NCI-H748 treated with DMSO at 0.1 percent for 48 hours (cell line): ENCODE results near the gene CDK6.

Experiments
- DNase-seq: peaks from one replicate; lab custom pipeline; 2025; lab: John Stamatoyannopoulos, UW

The CDK6 gene

DNA sequence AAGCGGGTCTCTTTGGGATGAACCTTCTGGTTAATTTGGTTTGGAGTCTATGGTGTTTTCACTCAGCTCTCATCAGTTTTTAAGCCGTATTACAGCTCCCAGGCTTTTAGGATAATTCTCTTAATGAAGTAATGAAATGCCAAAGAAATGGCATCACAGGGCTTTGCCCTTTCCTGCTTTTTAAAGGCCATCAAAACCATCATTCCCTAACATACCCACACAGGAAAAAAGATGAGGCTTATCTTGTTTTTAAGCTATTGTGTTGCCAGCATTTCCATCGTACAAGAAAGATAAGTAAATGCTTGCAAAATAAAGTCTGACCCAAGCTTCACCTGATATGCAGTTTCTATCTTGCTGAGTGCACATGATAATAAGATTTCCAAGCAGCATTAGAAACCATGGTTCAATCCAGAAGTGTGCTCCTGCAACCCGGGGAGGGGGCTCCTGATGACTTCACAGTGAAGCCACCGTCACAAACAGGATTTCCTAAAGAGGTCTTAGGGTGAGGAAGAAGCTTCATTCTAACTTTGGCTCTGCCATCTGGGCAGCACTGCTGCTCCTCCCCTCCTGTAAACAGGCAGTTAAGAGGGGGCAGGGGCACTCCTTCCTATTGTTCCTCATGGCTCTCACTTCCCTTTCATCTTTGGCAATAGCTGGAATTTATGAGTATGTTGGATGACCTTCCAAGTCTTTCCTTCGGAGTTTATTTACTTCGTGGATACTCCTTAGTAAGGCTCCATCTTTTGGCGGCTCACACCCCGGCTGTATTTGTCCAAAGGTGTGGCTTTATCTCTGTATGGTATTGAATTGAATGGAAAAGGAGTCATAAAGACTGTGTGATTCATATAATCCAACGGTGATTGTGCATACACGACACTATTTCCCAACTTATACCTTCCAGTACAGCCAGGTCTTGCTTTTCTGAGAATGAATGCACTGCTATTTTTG is 191.0 kb downstream of the CDK6 start:
- peak; percentile 35 for DNase-seq

DNA sequence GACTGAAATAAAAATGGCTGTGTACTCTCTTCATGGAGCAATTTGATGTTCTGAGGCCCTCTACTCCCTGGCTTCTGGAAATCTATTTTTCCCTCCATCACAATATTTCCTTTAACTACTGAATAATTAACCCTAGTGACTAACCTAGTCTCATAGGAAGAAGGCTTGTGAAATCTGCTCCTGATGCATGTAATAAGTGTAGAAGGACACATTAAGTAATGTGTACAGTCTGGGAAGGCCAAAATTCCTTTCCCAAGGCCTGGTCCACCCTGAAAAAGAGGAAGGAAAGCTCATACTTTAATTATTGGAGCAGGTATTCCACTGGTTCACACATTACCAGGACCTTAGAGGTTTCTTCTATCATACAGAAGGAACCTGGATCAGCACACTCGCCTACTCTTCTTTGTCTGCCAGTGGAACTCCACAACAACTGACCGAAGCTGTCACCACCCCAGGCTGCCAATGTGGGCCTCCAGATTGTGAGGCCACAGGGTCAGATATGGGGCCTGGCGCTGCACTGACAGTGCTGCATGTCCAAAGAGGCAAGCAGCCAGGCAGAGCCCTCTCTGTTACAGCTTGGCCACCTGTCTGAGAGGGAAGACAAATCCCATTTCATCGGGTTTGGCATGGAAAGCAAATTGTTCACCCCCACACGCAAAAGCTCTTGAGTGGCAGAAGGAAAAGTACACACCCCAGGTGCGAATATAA is 191.8 kb downstream of the CDK6 start:
- no peak for DNase-seq

DNA sequence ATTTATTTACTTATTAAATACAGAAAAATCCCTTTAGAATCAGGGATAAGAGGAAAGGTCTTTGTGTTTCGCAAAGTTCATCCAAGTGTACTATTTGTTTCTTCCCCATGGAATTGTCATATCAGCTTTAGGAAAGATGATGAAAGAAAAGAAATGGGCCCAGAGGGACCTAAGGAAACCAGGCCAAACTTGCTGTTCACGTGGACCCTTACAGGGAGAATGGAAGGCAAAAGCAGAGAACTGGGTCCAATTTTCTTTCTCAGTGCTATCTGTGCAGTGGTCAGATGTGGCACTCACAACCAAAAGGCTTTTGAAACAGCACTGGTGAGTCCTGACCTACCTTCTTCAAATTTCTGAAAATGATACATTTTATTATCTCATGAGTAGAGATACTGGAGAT is 192.6 kb downstream of the CDK6 start:
- DNase-seq, result no peak

DNA sequence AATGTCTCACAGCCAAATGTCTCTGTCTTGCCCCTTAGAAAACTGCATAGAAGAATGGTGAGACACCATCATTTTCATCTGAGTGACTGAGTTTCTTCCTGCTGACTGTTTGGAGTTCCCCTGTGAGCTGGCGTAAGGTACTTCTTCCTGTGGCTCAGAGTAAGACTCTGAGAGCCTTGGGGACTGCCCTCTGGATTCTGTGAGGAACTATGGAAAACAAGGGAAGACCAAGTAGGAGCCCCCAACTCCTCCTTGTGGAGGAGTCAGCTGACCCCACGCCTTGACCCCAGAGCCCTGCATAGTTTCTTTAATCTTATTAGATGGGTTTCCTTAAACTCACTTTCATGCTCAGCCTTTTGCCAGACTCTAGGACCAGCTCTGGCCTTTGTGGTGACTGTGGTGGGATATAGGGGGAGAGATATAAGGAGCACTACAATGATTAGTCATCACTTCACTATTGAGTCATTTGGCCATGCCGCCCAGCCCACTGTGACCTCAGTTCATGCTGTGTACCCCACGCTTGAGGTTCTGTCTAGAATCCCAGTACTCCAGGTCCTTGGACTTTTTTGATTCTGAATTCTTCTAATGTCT is 194.4 kb downstream of the CDK6 start:
- no peak for DNase-seq

DNA sequence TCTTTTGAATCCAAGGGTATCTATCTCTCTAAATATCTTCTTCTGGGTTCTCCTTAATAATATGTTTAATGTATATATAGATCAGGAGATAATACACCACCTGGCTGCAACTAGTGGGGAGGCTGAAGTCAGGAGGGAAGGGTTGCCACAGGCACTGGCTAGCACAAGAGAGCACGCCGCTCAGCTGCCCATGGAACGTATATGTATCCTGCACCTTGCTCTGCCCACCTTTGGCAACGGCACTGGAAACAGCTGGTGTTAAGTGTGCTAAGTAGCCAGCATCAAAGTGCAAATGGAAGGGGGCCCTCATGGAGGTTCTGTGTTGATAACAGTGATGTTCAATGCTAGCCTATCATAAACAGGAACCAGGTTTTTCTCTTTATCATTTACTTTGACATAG is 196.4 kb downstream of the CDK6 start:
- no peak for DNase-seq

DNA sequence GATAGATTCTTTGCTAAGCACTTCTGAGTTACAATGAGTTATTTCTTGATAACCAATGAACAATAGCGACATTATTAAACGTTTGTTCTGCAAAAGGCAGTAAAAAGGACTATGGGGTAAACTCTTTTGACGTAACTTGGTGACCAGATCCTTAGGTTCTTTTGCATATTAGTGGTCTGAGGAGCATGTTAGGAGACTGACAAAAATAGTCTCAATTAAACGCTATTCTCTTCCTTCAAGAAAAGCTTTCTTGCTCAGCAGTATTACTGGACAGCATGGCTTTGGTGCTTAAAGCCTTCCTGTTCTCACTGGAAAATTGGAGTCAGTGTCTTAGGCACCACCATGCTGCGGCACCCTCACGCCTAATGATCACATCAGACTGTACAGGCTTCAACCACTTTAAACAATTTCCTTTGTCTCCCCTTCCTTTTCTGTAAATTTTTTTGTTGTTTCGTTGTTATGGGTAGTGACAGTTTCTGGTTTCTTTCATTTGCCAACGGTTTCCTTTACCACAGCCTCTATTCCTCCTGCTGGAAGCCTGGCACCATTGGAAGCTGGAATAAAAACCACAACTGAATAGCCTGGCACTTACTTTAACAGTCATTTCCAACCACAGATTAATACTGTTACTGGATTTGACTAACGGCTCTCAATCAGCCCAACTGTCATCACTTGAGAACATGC is 197.0 kb downstream of the CDK6 start:
- no peak for DNase-seq

DNA sequence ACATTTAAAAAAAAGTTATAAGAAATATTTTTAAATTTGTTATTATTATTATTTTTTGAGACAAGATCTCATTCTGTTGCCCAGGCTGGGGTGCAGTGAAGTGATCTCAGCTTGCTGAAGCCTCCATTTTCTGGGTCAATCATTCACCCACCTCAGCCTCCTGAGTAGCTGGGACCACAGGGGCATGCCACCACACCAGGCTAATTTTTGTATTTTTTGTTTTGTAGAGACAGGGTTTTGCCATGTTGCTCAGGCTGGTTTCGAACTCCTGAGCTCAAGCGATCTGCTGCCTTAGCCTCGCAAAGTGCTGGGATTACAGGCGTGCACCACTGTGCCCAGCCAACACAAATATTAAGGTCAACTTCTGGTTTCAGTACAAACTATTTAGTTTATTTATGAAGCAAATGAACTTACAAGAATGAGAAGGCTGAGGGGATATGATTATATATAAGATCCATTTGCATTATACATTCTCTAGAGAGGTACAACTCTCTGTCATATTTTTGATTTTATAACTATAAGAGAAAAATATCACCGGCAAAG is 200.3 kb downstream of the CDK6 start:
- no peak for DNase-seq

DNA sequence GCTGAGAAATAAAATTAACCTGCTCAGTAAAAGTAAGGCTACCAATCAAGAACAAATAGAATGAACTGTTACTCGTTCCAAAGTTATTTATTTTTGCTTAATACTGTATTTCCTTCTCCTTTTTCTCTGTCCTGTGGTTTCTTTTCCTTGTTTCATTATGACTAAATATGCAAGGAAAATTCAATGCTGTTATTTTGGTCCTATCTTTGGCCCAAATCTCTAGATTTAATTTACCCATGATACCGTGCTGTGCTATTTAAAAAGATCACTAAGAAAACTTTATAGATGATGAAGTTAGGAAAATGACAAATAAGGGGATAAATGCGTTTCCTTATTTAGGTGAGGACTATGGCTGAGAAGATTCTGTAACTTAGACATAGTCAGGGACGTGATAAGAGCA is 200.8 kb downstream of the CDK6 start:
- DNase-seq, result no peak

DNA sequence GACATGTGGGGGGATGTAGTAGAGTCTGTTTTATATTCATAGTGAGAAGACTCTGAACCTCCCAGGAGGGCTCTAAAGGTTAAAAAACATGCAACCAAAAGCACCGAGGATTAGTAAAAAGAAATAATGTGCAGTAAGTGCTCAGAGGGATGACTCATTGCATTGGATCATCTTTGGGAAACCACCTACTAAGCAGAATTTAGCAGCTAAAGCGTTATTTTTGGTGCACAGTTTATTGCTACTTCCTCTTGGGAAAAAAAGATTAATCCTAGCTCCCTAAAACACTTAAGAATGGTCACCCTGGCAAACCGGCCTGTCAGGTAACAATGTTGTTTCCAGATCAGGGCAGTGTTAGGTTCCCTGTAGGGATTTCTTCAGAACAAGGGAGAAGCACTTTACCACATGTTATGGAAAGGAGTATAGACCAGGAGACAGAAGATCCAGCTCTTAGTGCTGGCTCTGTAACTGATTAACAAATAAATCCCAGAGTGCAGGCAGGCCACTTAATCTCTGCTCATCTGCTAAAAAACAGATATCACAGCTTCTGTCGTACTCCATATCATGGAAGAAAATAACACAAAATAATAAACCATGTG is 201.4 kb downstream of the CDK6 start:
- no peak for DNase-seq

DNA sequence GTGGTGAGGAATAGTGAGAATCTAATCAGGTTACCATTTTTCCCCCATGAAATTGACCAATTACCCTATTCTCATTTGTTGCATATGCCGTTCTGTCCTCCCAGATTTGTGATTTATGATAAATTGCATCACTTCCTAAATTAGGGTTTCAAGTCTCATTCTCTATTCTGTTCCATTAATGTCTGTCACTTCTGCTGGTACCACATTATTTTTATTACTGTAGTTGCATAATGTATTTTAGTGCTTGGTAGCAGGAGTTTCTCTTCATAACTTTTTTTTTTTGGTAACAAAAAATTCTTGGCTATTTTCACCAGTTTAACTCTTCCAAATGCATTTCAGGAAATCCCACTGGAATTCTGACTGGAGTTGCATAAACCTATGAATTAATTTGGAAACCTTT is 202.2 kb downstream of the CDK6 start:
- no peak for DNase-seq

DNA sequence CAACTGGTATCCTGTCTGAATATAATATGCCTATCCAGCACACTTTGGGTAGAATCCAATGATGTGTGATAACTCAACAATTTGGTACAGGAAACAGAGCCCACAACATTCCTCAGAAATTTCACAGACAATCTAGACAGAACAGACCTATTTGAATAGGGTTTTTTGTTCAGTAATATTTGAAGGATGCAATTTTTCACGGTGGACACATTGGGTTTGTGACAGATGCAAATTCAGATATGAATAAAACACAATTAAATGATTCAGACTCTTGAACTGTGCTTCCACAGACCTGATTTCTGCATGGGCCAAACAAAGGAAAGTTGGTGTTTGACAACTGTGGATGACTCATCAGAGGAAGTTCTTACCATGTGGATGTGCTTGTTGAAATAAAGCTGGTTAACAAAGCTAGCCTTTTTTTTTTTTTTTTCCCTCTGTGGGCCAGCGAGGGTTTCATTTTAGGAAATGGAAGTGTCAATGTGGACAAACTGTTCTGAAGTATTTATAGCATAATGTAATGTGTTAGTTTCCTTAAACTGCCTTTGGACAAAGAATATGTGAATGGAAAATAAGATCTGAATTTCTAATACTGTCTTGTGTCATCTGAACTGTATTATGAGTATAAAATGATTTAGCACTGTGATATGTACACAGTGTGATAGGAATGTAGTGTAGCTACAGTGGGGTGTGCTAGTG is 203.0 kb downstream of the CDK6 start:
- peak; percentile 12 for DNase-seq

- DNase-seq, result no peak
Observed at GRCh38 chr7:92632791-92633190, 203.6 kb downstream of the CDK6 start.

DNA sequence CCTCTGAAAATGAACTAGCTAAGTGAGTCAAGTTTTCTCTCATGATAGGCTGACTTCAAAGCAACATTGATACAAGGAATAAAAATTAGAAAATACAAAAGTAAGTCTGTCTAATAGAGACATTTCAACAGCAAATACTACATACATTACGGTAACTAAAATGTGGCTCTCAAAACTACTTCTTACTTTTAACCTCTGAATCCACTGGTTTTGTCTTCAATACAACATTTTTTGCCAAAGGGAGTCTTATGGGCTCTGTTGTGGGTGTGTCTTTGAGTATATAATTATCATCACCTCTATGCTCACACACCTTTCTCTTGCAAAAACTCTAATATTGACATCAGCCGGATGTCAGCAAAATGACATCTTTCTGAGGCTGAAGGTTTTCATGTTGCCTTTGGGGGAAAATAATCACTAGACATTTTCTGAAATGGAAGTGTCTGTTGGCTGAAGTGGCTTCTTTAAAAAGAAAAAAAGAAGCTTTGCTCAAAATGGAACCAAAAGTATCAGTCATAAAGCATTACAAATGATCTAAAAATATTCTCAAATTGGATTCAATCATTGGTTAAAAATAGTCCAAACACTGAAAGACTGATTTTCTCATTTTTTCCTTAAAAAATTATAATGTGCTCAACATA is 204.4 kb downstream of the CDK6 start:
- DNase-seq, result no peak

- no peak for DNase-seq
Observed at GRCh38 chr7:92631067-92631849, 205.1 kb downstream of the CDK6 start.

DNA sequence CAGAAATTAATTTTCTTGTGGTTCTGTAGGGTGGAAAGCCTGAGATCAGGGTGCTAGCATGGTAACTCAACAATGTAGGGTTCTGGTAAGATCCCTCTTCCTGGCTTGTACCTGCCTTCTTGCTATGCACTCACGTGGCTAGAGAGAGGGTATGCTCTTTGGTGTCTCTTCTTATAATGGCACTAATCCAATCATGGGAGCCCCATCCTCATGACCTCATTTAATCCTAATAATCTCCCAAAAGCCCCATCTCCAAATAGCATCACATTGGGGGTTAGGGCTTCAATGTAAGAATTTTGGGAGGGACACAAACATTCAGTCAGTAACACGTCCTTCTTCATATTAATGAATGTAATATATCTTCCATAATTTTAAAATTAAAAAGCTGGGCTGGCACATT is 206.6 kb downstream of the CDK6 start:
- no peak for DNase-seq

GRCh38 chr7:92627956-92628355 is 208.4 kb downstream of the CDK6 start:
- DNase-seq, result no peak

GRCh38 chr7:92626281-92626809 is 210.0 kb downstream of the CDK6 start:
- no peak for DNase-seq

DNA sequence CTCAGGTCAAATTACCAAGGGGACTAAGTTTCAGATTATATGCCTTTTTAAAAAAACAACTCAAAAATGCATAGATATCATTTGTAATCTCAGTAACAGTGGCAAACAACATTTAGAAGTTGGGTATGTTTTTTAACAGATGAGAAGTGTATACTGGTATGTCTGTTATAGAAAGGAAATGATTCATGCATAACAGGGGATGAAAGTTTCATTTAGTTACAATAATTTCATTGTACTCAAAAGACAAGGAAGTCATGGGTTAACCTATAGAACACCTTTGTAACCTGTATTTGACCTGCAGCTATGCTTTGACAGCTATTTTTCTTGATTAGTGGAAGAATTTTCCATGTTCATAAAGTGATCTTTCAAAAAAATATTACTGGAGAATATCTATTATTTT is 210.8 kb downstream of the CDK6 start:
- DNase-seq, result no peak

- DNase-seq, result no peak
Observed at GRCh38 chr7:92624298-92624996, 211.9 kb downstream of the CDK6 start.
